HCEC 1CT (cell line): ENCODE data around the gene CCK.
A peak's percentile ranks its signal among the peaks of the same experiment; 100 is the strongest.
"Not testable (repeated sequence)": the region's sequence is repeated elsewhere in the genome, so short reads cannot be mapped to it uniquely, and the experiment has no call there.

Experiments
- DNase-seq: peaks from one replicate; pipeline ENCODE4 v3.0.0-alpha.2; 2017

CCK gene

DNA sequence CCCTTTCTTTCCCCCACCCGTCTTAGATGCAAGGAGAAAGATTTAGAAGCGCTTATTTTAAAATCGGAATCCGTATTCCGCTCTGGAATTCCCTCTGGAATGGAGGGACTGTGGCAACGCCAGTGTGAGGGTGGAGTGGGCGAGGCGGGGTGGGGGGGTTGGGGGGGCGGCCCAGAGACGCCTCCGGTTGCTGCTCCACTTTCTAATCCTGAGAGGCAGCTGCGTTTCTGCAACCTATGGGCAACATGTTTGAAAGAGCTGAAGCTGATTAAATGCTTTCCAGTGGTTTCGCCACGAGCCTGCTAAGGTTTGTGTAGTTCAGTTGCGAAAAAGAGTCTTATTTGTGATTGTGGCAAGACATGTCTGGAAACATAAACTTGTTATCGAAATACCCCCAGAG is at the start of gene CCK:
Gene CCK (minus strand): TSS at position 101 of the 400 bp plus-strand sequence. CDS start 2,555 bp downstream, outside the sequence.
- no peak for DNase-seq

DNA sequence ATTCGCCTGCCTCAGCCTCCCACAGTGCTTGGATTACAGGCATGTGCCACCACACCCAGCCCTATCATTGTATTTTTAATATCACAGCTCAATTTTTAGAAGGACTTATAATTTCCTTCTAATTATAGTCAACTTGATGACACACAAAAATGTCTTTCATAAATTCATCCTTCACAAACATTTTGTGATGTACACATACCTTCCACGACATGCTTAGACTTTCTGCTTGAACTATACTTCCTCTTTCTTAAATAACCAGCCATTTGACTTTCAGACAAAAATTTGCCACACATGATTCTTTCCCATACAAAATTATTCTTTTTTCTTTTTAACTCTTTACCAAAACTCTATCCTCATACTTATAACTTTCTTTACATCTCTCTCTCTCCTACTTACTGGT is 48.4 kb upstream of the CCK start:
- DNase-seq = peak; percentile 9

DNA sequence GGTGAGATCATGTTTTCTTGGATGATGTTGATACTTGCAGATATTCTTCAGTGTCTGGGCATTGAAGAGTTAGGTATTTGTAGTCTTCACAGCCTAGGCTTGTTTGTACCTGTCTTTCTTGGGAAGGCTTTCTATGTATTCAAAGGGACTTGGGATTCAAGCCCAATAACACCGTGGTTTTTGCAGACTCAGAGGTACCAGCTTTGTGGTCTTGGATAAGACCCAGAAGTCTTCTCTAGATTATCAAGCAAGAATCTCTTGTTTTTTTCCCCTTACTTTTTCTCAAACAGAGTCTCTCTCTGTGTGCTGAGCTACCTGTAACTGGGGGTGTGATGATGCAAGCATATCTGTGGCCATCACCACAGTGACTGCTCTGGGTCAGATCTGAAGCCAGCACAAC is 42.7 kb upstream of the CCK start:
- no peak for DNase-seq

GRCh38 chr3:42306499-42306898 is 40.5 kb upstream of the CCK start:
- no peak for DNase-seq

DNA sequence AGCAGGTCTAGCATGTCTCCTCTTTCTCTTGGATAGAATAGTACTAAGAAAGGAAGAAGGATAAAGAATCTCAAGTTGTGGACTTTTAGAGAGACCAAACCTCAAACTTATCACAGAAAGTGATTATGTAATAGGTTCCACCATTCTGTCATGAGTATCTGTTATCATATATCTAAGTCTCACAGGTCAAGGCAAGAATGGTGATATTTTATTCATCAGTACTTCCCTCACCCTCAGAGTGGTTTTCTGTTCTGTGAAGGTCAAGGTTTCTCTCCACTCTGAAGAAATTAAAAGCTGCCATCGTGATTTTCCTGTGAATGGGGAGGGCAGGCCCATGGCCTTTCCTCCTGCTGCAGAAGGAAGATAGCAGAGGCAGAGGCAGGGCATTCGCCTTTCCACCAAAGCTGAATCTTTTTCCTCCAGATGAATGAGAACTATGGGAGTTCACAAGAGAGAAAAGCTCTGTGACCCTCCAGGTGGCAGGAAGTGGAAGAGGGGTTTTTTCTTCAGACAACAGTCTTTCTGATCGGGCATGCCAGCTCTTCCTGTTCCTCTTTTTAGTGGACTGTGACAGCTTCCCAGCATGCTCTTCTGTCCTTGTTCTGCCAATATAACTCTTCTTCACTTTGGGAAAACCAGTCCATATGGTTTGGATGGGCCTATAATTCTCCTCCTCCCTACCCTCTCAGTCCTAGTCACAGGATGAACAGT is 37.1 kb upstream of the CCK start:
- DNase-seq = no peak

- peak; percentile 80 for DNase-seq
Measured at GRCh38 chr3:42301446-42302175, 35.6 kb upstream of the CCK start.

- DNase-seq = no peak
Measured at GRCh38 chr3:42300778-42301177, 34.8 kb upstream of the CCK start.

DNA sequence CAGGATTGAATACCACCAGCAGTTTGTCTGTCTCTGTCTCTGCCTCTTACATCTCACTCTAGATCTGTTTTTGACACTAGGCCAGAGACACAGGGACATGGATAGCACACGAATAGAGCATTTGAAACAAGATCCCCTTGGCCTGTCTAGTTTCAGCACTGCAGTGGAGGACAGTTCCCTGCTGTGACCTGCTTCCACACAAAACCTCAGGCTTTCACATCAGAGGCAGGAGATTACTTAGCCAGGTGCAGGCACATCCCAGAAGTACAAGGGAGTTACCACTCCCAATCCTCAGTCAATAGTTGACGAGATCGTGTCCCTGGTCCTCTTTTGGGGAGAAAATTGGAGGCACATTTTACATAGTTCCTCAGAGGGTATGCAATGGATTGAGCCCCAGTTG is 34.0 kb upstream of the CCK start:
- DNase-seq = peak; percentile 30

GRCh38 chr3:42298259-42298658 is 32.3 kb upstream of the CCK start:
- DNase-seq = no peak

DNA sequence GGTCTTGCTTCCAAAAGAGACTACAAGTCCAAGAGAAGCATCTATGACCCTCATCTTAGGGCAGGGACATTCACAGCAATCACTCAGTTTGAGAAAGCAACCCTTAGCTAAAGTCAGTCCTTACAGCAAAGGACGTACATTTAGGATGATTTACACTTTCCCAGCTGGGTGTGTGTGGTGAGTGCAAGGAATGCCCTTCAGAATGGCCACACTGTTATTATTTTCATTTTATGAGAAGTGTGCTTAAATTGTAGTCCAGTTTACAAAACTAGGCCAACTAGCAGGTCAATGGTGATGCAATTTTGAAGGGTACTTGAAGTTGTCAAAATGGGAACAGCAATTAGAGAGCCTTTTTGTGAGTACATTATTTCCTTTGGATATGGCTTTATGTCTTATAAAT is 26.0 kb upstream of the CCK start:
- no peak for DNase-seq

GRCh38 chr3:42290966-42291714 is 25.2 kb upstream of the CCK start:
- no peak for DNase-seq

GRCh38 chr3:42289026-42289425 is 23.0 kb upstream of the CCK start:
- no peak for DNase-seq

GRCh38 chr3:42288385-42288784 is 22.4 kb upstream of the CCK start:
- no peak for DNase-seq

- not testable (repeated sequence) for DNase-seq
Measured at GRCh38 chr3:42287423-42287822, 21.4 kb upstream of the CCK start.

DNA sequence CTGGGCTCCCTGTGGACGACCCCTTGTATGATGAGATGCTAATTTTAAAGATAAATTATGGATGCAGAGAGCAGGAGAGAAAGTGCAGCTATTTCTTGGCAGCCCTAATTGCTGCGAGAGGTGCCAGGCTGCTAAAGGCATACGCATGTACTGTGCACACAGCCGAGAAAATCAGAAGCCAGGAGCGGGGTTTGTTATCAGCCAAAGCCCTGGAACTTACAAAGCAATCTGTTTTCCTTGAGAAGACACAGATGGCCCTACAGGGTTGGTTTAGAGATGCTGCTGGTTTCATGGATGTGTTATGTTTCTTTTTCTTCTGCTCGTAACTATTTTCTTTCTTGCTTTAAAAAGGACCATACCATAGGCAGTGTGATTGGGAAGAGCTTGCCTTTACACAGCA is 11.7 kb upstream of the CCK start:
- no peak for DNase-seq

DNA sequence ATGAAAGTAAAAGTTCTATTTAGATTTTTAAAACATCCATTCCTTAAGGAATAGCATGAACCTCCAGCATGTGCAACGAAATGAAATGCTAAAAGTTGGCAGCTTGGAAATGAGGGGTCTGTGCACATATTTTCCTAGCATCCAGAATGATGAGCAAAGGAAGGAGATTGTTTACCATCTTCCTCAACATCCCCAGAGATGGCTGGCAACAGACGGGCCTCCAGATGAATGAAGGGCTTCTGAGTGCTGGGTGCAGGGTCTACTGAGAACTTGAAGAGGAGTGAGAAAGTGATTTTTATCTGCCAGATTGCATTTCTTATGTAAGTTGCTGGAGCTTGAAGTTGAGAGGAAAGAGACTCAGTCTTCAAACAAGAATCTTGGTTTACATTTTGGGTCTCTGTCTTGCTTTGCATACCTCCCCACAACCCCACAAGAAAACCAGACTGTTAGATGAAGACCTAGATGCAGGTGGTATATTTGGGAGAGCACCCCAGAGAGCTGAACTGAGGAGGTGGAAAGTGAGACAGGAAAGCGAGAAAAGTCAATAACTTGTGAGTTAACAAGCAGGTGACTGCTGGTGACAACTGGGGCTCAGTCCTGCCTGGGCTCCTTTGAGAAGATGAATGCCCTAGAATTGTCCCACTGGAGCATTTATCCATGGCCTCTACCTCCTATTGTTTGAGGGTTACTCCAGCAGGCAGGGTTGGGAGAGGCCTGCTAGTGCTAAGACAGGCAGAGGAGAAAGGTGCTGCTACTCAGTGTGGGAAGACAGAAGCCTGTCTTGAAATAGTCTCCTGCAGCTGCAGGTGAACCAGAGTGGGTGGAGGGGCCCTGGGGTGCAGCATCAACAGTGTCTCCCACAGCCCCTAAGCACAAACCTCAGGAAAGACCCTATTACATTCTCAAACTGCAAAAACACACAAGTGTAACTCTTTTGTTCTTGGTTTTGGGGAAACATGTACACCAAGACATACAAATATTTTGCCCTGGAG is 10.5 kb upstream of the CCK start:
- DNase-seq = no peak

DNA sequence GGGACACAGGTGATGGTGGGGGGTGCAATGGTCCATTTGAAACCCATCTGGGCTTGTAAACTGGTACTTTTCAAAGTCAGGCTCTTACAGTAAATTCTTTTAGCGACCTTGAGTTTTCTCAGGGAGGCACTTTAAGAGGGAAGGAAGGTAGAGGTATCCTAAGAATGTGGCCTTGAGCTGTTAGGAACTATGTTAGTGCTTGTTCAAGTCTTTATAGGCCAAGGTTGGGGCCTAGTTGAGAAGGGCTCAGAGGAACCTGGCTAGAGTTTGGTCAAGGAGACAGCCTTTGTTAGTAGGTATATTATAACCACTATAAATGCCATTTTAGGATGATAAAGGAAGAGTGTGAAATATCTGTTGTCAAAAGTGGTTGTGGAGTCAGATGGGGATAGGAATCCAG is 9.2 kb upstream of the CCK start:
- DNase-seq = no peak

GRCh38 chr3:42274266-42274665 is 8.3 kb upstream of the CCK start:
- no peak for DNase-seq

DNA sequence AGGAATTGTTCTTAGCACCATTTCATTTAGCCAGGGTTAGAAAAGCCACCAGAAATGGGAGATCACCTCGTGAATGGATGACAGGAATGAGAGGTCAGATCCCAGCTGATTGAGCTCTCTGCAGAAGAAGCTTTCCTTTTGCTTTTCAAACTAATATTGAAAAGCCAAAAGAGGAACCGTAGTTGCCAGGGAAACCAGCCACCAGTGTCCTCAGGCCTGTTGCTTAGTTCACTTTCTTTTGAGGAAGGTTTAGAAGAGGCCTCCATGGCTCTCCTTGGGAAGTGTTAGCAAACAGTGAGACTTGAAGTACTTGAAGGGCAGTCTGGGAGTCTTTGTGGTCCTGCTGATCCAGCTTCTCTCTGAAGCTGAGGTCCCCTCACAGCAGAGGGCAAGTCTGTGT is 7.4 kb upstream of the CCK start:
- DNase-seq = no peak

DNA sequence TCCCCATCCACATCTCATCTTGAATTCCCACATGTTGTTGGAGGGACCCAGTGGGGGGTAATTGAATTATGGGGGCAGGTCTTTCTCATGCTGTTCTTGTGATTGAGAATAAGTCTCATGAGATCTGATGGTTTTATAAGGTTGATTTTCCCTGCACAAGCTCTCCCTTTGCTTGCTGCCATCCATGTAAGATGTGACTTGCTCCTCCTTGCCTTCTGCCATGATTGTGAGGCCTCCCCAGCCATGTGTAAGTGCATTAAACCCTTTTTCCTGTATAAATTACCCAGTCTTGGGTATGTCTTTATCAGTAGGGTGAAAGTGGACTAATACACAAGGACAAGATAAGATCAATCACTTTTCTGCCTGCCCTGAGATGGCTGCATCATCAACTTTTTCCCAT is 5.8 kb upstream of the CCK start:
- DNase-seq = no peak

- DNase-seq = no peak
Measured at GRCh38 chr3:42270561-42270960, 4.6 kb upstream of the CCK start.

GRCh38 chr3:42269647-42270046 is 3.7 kb upstream of the CCK start:
- DNase-seq = no peak

- no peak for DNase-seq
Measured at GRCh38 chr3:42267878-42268277, 1.9 kb upstream of the CCK start.
